ENCODE measurements around the gene SLC35E4.

The SLC35E4 gene

DNA sequence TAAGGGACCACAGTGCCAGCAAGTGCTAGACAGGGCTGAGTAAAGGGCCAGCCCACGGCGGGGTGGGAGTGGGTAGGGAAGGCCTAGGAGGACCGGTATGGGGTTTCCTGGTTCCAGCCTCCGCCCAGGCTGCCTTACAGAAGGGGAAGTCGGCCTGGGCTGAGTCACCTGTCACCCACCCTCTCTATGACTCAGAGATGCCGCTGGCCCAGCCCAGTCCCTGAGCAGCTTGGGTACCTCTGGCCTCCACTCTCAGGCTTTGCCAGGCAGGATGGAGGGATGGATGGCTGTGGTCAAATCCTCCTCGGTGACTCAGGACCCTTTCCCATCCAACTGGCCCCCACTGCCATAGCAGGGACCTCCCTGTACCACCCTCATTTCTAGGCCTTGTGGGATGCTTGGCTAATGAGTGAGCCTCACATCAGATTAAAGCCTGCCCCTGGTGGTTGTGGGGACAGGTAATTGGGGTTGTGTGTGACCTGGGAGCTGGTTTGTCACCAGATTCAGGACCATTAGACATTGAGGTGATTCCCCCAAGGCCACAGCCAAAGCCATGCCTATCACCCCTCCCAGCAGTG, 13.9 kb downstream of the SLC35E4 start:
- peak; percentile 66 for DNase-seq (ENCODE audit: low read depth)
- TF ChIP-seq, protein P1, sequence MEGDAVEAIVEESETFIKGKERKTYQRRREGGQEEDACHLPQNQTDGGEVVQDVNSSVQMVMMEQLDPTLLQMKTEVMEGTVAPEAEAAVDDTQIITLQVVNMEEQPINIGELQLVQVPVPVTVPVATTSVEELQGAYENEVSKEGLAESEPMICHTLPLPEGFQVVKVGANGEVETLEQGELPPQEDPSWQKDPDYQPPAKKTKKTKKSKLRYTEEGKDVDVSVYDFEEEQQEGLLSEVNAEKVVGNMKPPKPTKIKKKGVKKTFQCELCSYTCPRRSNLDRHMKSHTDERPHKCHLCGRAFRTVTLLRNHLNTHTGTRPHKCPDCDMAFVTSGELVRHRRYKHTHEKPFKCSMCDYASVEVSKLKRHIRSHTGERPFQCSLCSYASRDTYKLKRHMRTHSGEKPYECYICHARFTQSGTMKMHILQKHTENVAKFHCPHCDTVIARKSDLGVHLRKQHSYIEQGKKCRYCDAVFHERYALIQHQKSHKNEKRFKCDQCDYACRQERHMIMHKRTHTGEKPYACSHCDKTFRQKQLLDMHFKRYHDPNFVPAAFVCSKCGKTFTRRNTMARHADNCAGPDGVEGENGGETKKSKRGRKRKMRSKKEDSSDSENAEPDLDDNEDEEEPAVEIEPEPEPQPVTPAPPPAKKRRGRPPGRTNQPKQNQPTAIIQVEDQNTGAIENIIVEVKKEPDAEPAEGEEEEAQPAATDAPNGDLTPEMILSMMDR (IDR thresholded peaks at IDR 0.05; ENCODE audit: low read length, missing control alignments): no peak

DNA sequence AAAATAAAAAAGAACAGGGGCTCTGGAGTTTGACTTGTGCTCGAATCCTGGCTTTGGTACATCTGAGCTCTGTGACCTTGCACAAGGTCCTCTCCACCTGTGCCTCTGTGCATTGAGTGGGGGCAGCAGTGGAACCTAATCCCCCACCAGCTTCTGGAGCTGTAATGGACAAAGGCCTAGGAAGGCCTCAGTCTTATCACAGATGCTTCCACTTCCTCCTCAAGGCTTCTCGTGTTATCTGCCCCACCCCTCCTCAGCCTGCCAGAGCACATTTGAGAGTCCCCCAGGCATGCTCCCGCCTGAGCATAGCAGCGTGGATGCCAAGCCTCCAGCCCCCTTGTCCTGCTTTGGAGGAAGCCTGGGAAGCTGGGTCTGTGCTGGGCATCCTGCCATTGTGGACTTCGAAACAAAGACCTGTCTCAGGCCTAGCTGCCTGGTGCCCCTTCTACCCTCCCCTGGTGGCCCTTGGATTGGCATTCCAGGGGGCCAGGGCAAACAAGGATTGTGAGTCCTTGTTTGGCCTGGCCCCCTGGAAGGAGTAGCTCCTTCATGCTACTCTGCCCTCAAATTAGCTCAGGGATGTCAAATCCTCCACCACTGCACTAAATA, 15.0 kb downstream of the SLC35E4 start:
- no peak overlapping the region for H3K4me3 ChIP-seq (replicated peaks; ENCODE audit: low read depth, low read length)
- no peak for DNase-seq (ENCODE audit: low read depth)
- TF ChIP-seq, protein P1 (IDR thresholded peaks at IDR 0.05; ENCODE audit: low read length, missing control alignments): no peak

More for the DNA sequence above, 13.9 kb downstream of the SLC35E4 start:
- no peak overlapping the region for H3K4me3 ChIP-seq (replicated peaks; ENCODE audit: low read depth, low read length)

DNA sequence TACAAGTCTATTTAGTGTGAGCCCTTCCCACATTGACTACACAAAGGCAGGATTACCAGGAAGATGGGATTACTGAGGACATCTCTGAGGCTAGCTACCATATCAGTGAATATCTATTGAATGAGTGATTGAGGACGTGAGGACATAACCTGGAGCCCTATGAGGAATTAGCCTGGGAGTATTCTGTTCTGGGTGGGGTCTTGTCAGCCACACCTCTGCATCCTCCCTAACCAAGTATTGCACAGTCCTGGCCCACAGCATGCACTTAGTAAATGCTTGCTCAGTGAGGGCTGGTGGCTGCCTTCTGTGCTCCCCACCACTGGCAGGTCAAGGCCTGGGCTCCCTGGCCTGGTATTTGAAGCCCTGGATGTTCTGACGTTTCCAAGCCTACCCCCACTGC, 17.3 kb downstream of the SLC35E4 start:
- TF ChIP-seq, protein P1 (IDR thresholded peaks at IDR 0.05; ENCODE audit: low read length, missing control alignments): no peak
- H3K4me3 ChIP-seq (replicated peaks; ENCODE audit: low read depth, low read length): no peak overlapping the region
- no peak for DNase-seq (ENCODE audit: low read depth)

DNA sequence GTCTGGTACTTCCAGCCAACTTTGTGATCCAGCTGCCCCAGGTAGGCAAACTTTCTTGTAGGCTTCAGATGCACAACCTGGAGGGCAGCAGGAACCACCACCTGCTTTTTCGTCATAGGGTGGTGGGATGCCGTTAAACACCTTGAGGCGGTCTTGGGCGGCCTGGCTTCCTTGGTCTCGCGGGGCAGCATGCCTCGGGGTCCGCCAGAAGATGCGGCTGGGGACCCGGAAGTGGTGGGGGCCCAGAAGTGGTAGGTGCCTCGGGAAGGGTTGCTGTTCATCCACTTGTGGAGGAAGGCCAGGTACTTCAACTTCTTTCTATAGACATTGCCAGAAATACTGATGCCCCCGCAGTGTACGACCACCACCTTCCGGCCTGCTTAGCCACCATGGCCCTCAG, 18.8 kb downstream of the SLC35E4 start:
- no peak overlapping the region for H3K4me3 ChIP-seq (replicated peaks; ENCODE audit: low read depth, low read length)

DNA sequence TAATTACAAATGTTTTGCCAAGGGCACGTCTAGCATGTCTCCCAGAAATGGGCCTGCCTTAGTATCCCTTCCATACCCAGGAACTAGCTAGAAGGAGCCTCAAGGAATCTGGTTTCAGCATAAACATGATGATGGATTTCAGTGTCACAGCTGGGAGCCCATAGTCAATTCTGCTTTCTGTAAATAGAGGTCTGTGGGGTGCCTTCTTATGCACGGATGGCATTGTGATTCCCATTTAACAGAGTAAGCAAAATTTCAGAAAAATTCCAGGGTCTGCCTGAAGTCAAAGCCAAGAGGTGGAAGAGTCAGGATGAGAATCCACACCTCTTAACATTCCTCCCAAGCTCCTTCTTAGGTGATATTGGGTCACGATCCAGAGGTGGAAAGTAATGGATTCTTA, 20.0 kb downstream of the SLC35E4 start:
- no peak for DNase-seq (ENCODE audit: low read depth)
- TF ChIP-seq, protein P1 (IDR thresholded peaks at IDR 0.05; ENCODE audit: low read length, missing control alignments): no peak
- no peak overlapping the region for H3K4me3 ChIP-seq (replicated peaks; ENCODE audit: low read depth, low read length)

More for the DNA sequence above, 18.8 kb downstream of the SLC35E4 start:
- DNase-seq (ENCODE audit: low read depth): no peak
- TF ChIP-seq, protein P1 (IDR thresholded peaks at IDR 0.05; ENCODE audit: low read length, missing control alignments): no peak

DNA sequence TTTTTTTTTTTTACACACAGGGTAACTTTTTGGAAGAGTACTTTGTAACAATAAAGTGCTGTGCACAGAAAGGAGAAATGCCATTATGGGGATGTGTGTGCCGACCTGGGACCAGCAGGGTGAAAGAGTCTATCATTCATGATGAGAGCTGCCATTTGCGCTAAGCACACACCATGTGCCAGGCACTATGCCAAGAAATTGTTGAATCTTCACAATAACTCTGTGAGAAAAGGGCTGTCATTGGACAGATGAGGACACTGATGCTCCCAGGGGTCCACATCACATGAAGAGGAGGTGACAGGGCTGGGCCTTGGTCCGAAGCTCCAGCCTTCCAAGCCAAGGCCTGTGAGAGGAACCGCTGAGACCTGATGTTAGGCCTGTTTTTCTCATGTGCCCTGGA, 26.5 kb downstream of the SLC35E4 start:
- no peak overlapping the region for H3K4me3 ChIP-seq (replicated peaks; ENCODE audit: low read depth, low read length)
- DNase-seq (ENCODE audit: low read depth): no peak
- TF ChIP-seq, protein P1 (IDR thresholded peaks at IDR 0.05; ENCODE audit: low read length, missing control alignments): no peak

DNA sequence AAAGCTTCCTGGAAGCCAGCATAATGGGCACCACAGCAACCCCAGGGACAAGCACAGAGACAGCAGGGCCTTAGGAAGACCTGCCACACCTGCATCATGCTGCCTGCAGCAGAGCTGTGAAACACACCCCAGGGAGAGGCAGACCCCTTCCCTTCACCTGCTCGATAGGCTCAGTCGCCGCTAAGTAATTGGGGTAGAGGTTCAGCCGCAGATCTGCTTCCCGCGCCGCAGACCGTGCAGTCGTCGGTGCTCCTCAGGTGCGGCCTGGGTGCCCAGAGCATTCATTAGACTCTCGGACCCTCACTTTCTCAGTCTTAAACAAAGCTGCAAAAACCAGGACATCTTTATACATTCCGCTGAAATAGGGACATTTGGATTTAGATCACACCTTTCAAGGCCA, 29.2 kb downstream of the SLC35E4 start:
- H3K4me3 ChIP-seq (replicated peaks; ENCODE audit: low read depth, low read length): no peak overlapping the region
- no peak for DNase-seq (ENCODE audit: low read depth)
- TF ChIP-seq, protein P1 (IDR thresholded peaks at IDR 0.05; ENCODE audit: low read length, missing control alignments): no peak
